GM12892 (cell line): ENCODE measurements around the gene ATP6V1G3.

Experiments used
- POLR2A ChIP-seq: IDR thresholded peaks from 2 replicates; pipeline ENCODE4 v1.6.1; 2011; ENCODE audit warnings: low read depth, low read length, control low read depth
- POLR2AphosphoS5 ChIP-seq: IDR thresholded peaks from 2 replicates; pipeline ENCODE4 v1.6.1; 2011; ENCODE audit warnings: low read depth, low read length, control low read depth
- TAF1 ChIP-seq: IDR thresholded peaks from 2 replicates; pipeline ENCODE4 v1.6.1; 2011; ENCODE audit warnings: low read depth, mild to moderate bottlenecking, control low read depth, low read length, borderline replicate concordance

GRCh38 chr1:198535631-198536030, 4.8 kb downstream of the ATP6V1G3 start:
- TF ChIP-seq POLR2AphosphoS5 = no peak
- no peak for TF ChIP-seq POLR2A
- TF ChIP-seq TAF1 = no peak
